Mesendoderm (in vitro differentiated cells): ENCODE results near the gene CCDC200.
A peak's percentile ranks its signal among the peaks of the same experiment; 100 is the strongest.
"Not testable (repeated sequence)": the region's sequence is repeated elsewhere in the genome, so short reads cannot be mapped to it uniquely, and the experiment has no call there.

Source experiments
- DNase-seq: peaks from one replicate; pipeline ENCODE4 v3.0.0; 2013
- H2AK5ac ChIP-seq: 2 replicates; pipeline ENCODE4 v1.6.1; 2013; ENCODE audit warnings: low read length, inconsistent platforms
- H2BK120ac ChIP-seq: 2 replicates; pipeline ENCODE4 v1.6.1; 2013; ENCODE audit warnings: low read depth, mild to moderate bottlenecking, low read length, moderate library complexity, mixed read lengths
- H2BK15ac ChIP-seq: replicated peaks from 2 replicates; pipeline ENCODE4 v1.6.1; 2013; ENCODE audit warnings: low read depth, mild to moderate bottlenecking, moderate library complexity
- H2BK5ac ChIP-seq: 2 replicates; pipeline ENCODE4 v1.6.1; 2013; ENCODE audit warnings: low read length, inconsistent platforms
- H3K18ac ChIP-seq: 2 replicates; pipeline ENCODE4 v1.6.1; 2013; ENCODE audit warnings: mild to moderate bottlenecking, low read length, mixed read lengths
- H3K23ac ChIP-seq: one replicate; pipeline ENCODE4 v1.6.1; 2013; ENCODE audit warnings: low read length
- H3K27ac ChIP-seq: 2 replicates; pipeline ENCODE4 v1.5.1; 2013; ENCODE audit warnings: low read depth, mild to moderate bottlenecking, inconsistent platforms, low read length, moderate library complexity
- H3K27me3 ChIP-seq: 2 replicates; pipeline ENCODE4 v1.6.1; 2013; ENCODE audit warnings: low read length, control low read depth, mild to moderate bottlenecking, inconsistent platforms; ENCODE audit not compliant: insufficient read depth, poor library complexity
- H3K36me3 ChIP-seq: 2 replicates; pipeline ENCODE4 v1.6.1; 2013; ENCODE audit warnings: low read length, inconsistent platforms; ENCODE audit not compliant: control insufficient read depth, insufficient read depth
- H3K4ac ChIP-seq: one replicate; pipeline ENCODE4 v1.6.1; 2013; ENCODE audit warnings: low read depth, mild to moderate bottlenecking, low read length, moderate library complexity
- H3K4me1 ChIP-seq: 2 replicates; pipeline ENCODE4 v1.6.1; 2013; ENCODE audit warnings: low read depth, low read length, inconsistent platforms; ENCODE audit not compliant: control insufficient read depth
- H3K4me2 ChIP-seq: 2 replicates; pipeline ENCODE4 v1.6.1; 2013; ENCODE audit warnings: low read length
- H3K4me3 ChIP-seq: 2 replicates; pipeline ENCODE4 v1.5.1; 2013; ENCODE audit warnings: mild to moderate bottlenecking, low read length
- H3K56ac ChIP-seq: one replicate; pipeline ENCODE4 v1.6.1; 2013; ENCODE audit warnings: low read length
- H3K79me1 ChIP-seq: 2 replicates; pipeline ENCODE4 v1.6.1; 2013; ENCODE audit warnings: low read length, inconsistent platforms
- H3K79me2 ChIP-seq: 2 replicates; pipeline ENCODE4 v1.6.1; 2013; ENCODE audit warnings: mild to moderate bottlenecking, low read length; ENCODE audit not compliant: control insufficient read depth, insufficient read depth
- H3K9ac ChIP-seq: 2 replicates; pipeline ENCODE4 v1.6.1; 2013; ENCODE audit warnings: low read length, inconsistent platforms
- H4K5ac ChIP-seq: one replicate; pipeline ENCODE4 v1.6.1; 2013; ENCODE audit warnings: low read length
- H4K8ac ChIP-seq: one replicate; pipeline ENCODE4 v1.6.1; 2013; ENCODE audit warnings: low read depth, mild to moderate bottlenecking, control low read depth, low read length, moderate library complexity
- WGBS: extraction: QIAGEN DNeasy Blood & Tissue Kit; methylation state at CpG from one replicate; pipeline ENCODE4 v1.1.7; 2013; ENCODE audit warnings: low lambda C conversion rate, missing lambda C conversion rate; ENCODE audit not compliant: insufficient coverage; ENCODE audit errors: extremely low coverage; 5-methylcytosine and 5-hydroxymethylcytosine counted together

The CCDC200 gene

GRCh38 chr17:43200127-43200526, 28.3 kb downstream of the CCDC200 start:
- H3K36me3 ChIP-seq, result peaks cover 5% of the 10 kb centered on the region
- no peak overlapping the region for H4K8ac ChIP-seq
- no CpG with 5 or more reads among the region's 4 CpGs for WGBS
- DNase-seq, result peak; percentile 43
- no peak overlapping the region for H3K4me2 ChIP-seq
- H3K23ac ChIP-seq, result no peak overlapping the region
- H2AK5ac ChIP-seq, result no peak overlapping the region
- no peak overlapping the region for H3K18ac ChIP-seq
- no peak overlapping the region for H2BK5ac ChIP-seq
- H2BK15ac ChIP-seq, result no peak overlapping the region
- H3K79me2 ChIP-seq, result no peaks in the 10 kb centered on the region
- H3K27ac ChIP-seq, result no peak overlapping the region
- no peaks in the 10 kb centered on the region for H3K27me3 ChIP-seq
- no peak overlapping the region for H3K9ac ChIP-seq
- H3K4ac ChIP-seq, result no peak overlapping the region
- no peaks in the 10 kb centered on the region for H3K79me1 ChIP-seq
- no peaks in the 10 kb centered on the region for H3K4me1 ChIP-seq
- no peak overlapping the region for H4K5ac ChIP-seq
- no peak overlapping the region for H2BK120ac ChIP-seq
- no peak overlapping the region for H3K4me3 ChIP-seq
- H3K56ac ChIP-seq, result no peak overlapping the region

GRCh38 chr17:43199633-43200032, 28.8 kb downstream of the CCDC200 start:
- H3K27ac ChIP-seq, result no peak overlapping the region
- no peaks in the 10 kb centered on the region for H3K4me1 ChIP-seq
- no peaks in the 10 kb centered on the region for H3K79me2 ChIP-seq
- no CpG with 5 or more reads among the region's 2 CpGs for WGBS
- no peak overlapping the region for H4K5ac ChIP-seq
- H3K79me1 ChIP-seq, result no peaks in the 10 kb centered on the region
- peaks cover 7% of the 10 kb centered on the region for H3K36me3 ChIP-seq
- no peak overlapping the region for H2AK5ac ChIP-seq
- no peaks in the 10 kb centered on the region for H3K27me3 ChIP-seq
- H4K8ac ChIP-seq, result no peak overlapping the region
- no peak overlapping the region for H3K4me3 ChIP-seq
- no peak overlapping the region for H3K4me2 ChIP-seq
- H3K4ac ChIP-seq, result no peak overlapping the region
- H3K56ac ChIP-seq, result no peak overlapping the region
- H3K23ac ChIP-seq, result no peak overlapping the region
- no peak overlapping the region for H3K9ac ChIP-seq
- H2BK15ac ChIP-seq, result no peak overlapping the region
- no peak overlapping the region for H2BK5ac ChIP-seq
- no peak overlapping the region for H2BK120ac ChIP-seq
- DNase-seq, result no peak
- no peak overlapping the region for H3K18ac ChIP-seq

GRCh38 chr17:43193251-43193650, 35.2 kb downstream of the CCDC200 start:
- Histone ChIP-seq H2BK120ac (no peak overlapping the region), H3K4me1 (no peaks in the 10 kb centered on the region), H3K27me3 (no peaks in the 10 kb centered on the region), H2BK5ac (no peak overlapping the region), H3K4me3 (no peak overlapping the region), H3K4ac (no peak overlapping the region), H3K4me2 (no peak overlapping the region), H2BK15ac (no peak overlapping the region), H3K27ac (no peak overlapping the region), H3K18ac (no peak overlapping the region), H3K56ac (no peak overlapping the region), H3K79me1 (no peaks in the 10 kb centered on the region), H4K5ac (no peak overlapping the region), H2AK5ac (no peak overlapping the region), H3K9ac (no peak overlapping the region), H3K36me3 (peaks cover 14% of the 10 kb centered on the region), H3K79me2 (no peaks in the 10 kb centered on the region), H3K23ac (no peak overlapping the region), H4K8ac (no peak overlapping the region)
- no CpG with 5 or more reads among the region's 5 CpGs for WGBS
- DNase-seq, result no peak

GRCh38 chr17:43186656-43187055, 41.8 kb downstream of the CCDC200 start:
- H3K27me3 ChIP-seq, H3K79me1 ChIP-seq, H2BK120ac ChIP-seq, H3K4me2 ChIP-seq, H3K79me2 ChIP-seq, H2BK15ac ChIP-seq, H3K18ac ChIP-seq, H3K4ac ChIP-seq, H3K23ac ChIP-seq, H2AK5ac ChIP-seq, DNase-seq, H3K4me1 ChIP-seq, H2BK5ac ChIP-seq, H4K5ac ChIP-seq, H3K9ac ChIP-seq, H4K8ac ChIP-seq, H3K4me3 ChIP-seq, H3K56ac ChIP-seq, H3K36me3 ChIP-seq, H3K27ac ChIP-seq: not testable (repeated sequence)
- WGBS, result no CpG with 5 or more reads among the region's 5 CpGs

- no peaks in the 10 kb centered on the region for H3K79me2 ChIP-seq
- no peak overlapping the region for H3K4me2 ChIP-seq
- no peak overlapping the region for H2AK5ac ChIP-seq
- H3K79me1 ChIP-seq, result no peaks in the 10 kb centered on the region
- H2BK15ac ChIP-seq, result no peak overlapping the region
- no peaks in the 10 kb centered on the region for H3K4me1 ChIP-seq
- WGBS, result no CpG with 5 or more reads among the region's 3 CpGs
- no peak overlapping the region for H3K23ac ChIP-seq
- no peak overlapping the region for H2BK120ac ChIP-seq
- no peak overlapping the region for H4K8ac ChIP-seq
- H3K56ac ChIP-seq, result no peak overlapping the region
- DNase-seq, result no peak
- no peak overlapping the region for H4K5ac ChIP-seq
- no peak overlapping the region for H3K27ac ChIP-seq
- peaks cover 1% of the 10 kb centered on the region for H3K36me3 ChIP-seq
- no peaks in the 10 kb centered on the region for H3K27me3 ChIP-seq
- H2BK5ac ChIP-seq, result no peak overlapping the region
- no peak overlapping the region for H3K4ac ChIP-seq
- no peak overlapping the region for H3K18ac ChIP-seq
- H3K9ac ChIP-seq, result no peak overlapping the region
- no peak overlapping the region for H3K4me3 ChIP-seq
Observed at GRCh38 chr17:43183921-43184320, 44.5 kb downstream of the CCDC200 start.

- Histone ChIP-seq H3K4me3 (no peak overlapping the region), H3K4me1 (peaks cover 5% of the 10 kb centered on the region), H3K79me1 (no peaks in the 10 kb centered on the region), H2BK5ac (no peak overlapping the region), H3K4me2 (no peak overlapping the region), H4K5ac (no peak overlapping the region), H3K79me2 (no peaks in the 10 kb centered on the region), H2BK120ac (no peak overlapping the region), H3K27me3 (no peaks in the 10 kb centered on the region), H3K4ac (no peak overlapping the region), H3K9ac (no peak overlapping the region), H3K56ac (no peak overlapping the region), H2AK5ac (no peak overlapping the region), H3K18ac (no peak overlapping the region), H3K36me3 (no peaks in the 10 kb centered on the region), H2BK15ac (no peak overlapping the region), H3K27ac (no peak overlapping the region), H4K8ac (no peak overlapping the region), H3K23ac (no peak overlapping the region)
- no CpG with 5 or more reads among the region's 2 CpGs for WGBS
- DNase-seq, result no peak
Observed at GRCh38 chr17:43176119-43176570, 52.3 kb downstream of the CCDC200 start.
